HCT116 (cell line): ENCODE results near the gene CSH1. TPM values are rescaled to one million over a fixed set of nuclear protein-coding genes. Genes with fewer than 3 reads are reported as not detected.

Experiments used
- ATAC-seq: fragments of 200-7000 bp; cut with Tn5 transposase; 2 replicates; pipeline ENCODE4 v1.9.1; 2020; ENCODE audit warnings: mild to moderate bottlenecking, moderate library complexity
- BruUV-seq: library from RNA; stranded (reverse); fragments of 400-500 nt; replicated peaks from 2 replicates; lab custom pipeline; 2021; lab: Mats Ljungman, UMichigan
- CTCF ChIA-PET: fragments of 300-600 bp; sonication (Branson Sonifier 250); formaldehyde crosslinking; loops from one replicate; lab custom pipeline; 2021; ENCODE audit warnings: antibody characterized with exemption; lab: Charles Lee
- POLR2A ChIA-PET: fragments of 300-600, 350-600 bp; sonication (Branson Sonifier 250); formaldehyde crosslinking; loops from one replicate; lab custom pipeline; 2021; ENCODE audit warnings: antibody characterized with exemption; lab: Charles Lee
- RAD21 ChIA-PET, 2 experiments: fragments of 300-600 bp; sonication (Branson Sonifier 250); formaldehyde crosslinking; loops; one replicate each; lab custom pipeline; 2023; ENCODE audit warnings: low total read pairs in 2 of 2; ENCODE audit not compliant: uncharacterized antibody in 2 of 2, unreplicated experiment in 2 of 2, low non-redundant PET in 1 of 2; lab: Charles Lee
- DNase-seq: peaks from one replicate; pipeline ENCODE4 v3.0.0-alpha.2; 2010; ENCODE audit warnings: low read depth, low spot score
- H2AFZ ChIP-seq: fragments of 200-600 bp; shearing (Covaris generic), sonication (generic); 2 replicates; pipeline ENCODE4 v1.6.1; 2017; ENCODE audit warnings: low read depth, mixed run types, mixed read lengths, antibody characterized with exemption, low read length; ENCODE audit not compliant: poor library complexity, severe bottlenecking
- H3K27ac ChIP-seq: 2 replicates; pipeline ENCODE4 v1.5.1; 2012; ENCODE audit warnings: low read depth, low read length
- H3K27me3 ChIP-seq: fragments of 200-600 bp; sonication (generic); 2 replicates; pipeline ENCODE4 v1.6.1; 2016; ENCODE audit warnings: mixed run types, low read length, mixed read lengths; ENCODE audit not compliant: insufficient read depth
- H3K36me3 ChIP-seq, 2 experiments: fragments of 200-500 bp in 1 of 2; fragments of 200-600 bp in 1 of 2; sonication (Bioruptor generic) in 1 of 2; sonication (generic) in 1 of 2; 2 replicates each; pipeline versions ENCODE4 v1.5.1 to v1.6.1; 2014 to 2016; ENCODE audit warnings: low read length in 2 of 2, inconsistent platforms in 1 of 2, mixed read lengths in 1 of 2, mixed run types in 1 of 2; ENCODE audit not compliant: insufficient read depth in 2 of 2, control insufficient read depth in 1 of 2
- H3K4me1 ChIP-seq, 2 experiments: fragments of 200-600 bp in 1 of 2; sonication (generic) in 1 of 2; 2 replicates each; pipeline versions ENCODE4 v1.5.1 to v1.6.1; 2012 to 2017; ENCODE audit warnings: low read length in 2 of 2, inconsistent platforms in 1 of 2, mild to moderate bottlenecking in 1 of 2, mixed read lengths in 1 of 2, mixed run types in 1 of 2, moderate library complexity in 1 of 2; ENCODE audit not compliant: insufficient read depth in 2 of 2, control insufficient read depth in 1 of 2
- H3K4me2 ChIP-seq: fragments of 200-600 bp; sonication (generic); 2 replicates; pipeline ENCODE4 v1.6.1; 2017; ENCODE audit warnings: mixed run types, low read length, mixed read lengths
- H3K4me3 ChIP-seq, 2 experiments: fragments of 200-600 bp in 1 of 2; sonication (generic) in 1 of 2; replicated peaks in 1 of 2; 2 replicates each; pipeline ENCODE4 v1.5.1; 2011 to 2016; ENCODE audit warnings: low read length in 2 of 2, control low read depth in 1 of 2, low read depth in 1 of 2, mild to moderate bottlenecking in 1 of 2, mixed read lengths in 1 of 2, mixed run types in 1 of 2
- H3K79me2 ChIP-seq: fragments of 200-600 bp; sonication (generic); 2 replicates; pipeline ENCODE4 v1.6.1; 2017; ENCODE audit warnings: mild to moderate bottlenecking, mixed run types, low read length, moderate library complexity, mixed read lengths; ENCODE audit not compliant: insufficient read depth
- H3K9ac ChIP-seq: fragments of 200-600 bp; sonication (generic); 2 replicates; pipeline ENCODE4 v1.6.1; 2016; ENCODE audit warnings: low read length, mixed read lengths
- H3K9me2 ChIP-seq: fragments of 200-600 bp; sonication (generic), shearing (Covaris generic); 2 replicates; pipeline ENCODE4 v1.6.1; 2017; ENCODE audit warnings: mixed run types, mild to moderate bottlenecking, moderate library complexity; ENCODE audit not compliant: insufficient read depth
- H3K9me3 ChIP-seq, 2 experiments: fragments of 200-500 bp in 1 of 2; fragments of 200-600 bp in 1 of 2; sonication (Bioruptor generic) in 1 of 2; sonication (generic) in 1 of 2; 2 replicates each; pipeline ENCODE4 v1.6.1; 2014 to 2017; ENCODE audit warnings: low read length in 2 of 2, mixed read lengths in 2 of 2, inconsistent platforms in 1 of 2, low read depth in 1 of 2, mild to moderate bottlenecking in 1 of 2, mixed run types in 1 of 2, moderate library complexity in 1 of 2; ENCODE audit not compliant: control insufficient read depth in 1 of 2, insufficient read depth in 1 of 2
- H4K20me1 ChIP-seq: fragments of 200-600 bp; sonication (generic), shearing (Covaris generic); 2 replicates; pipeline ENCODE4 v1.6.1; 2017; ENCODE audit warnings: mixed run types, mild to moderate bottlenecking, moderate library complexity; ENCODE audit not compliant: insufficient read depth
- ATF3 ChIP-seq: IDR thresholded peaks from 2 replicates; pipeline ENCODE4 v1.6.1; 2012
- CBX3 ChIP-seq: IDR thresholded peaks from 2 replicates; pipeline ENCODE4 v1.6.1; 2012; ENCODE audit warnings: low read depth
- CTCF ChIP-seq, 3 experiments: fragments of 200-600 bp in 1 of 3; sonication (generic) in 1 of 3; IDR thresholded peaks in 2 of 3; conservative IDR thresholded peaks in 1 of 3; 2 replicates each; pipeline ENCODE4 v1.5.1; 2012 to 2017; ENCODE audit warnings: low read depth in 2 of 3, low read length in 2 of 3, antibody characterized with exemption in 1 of 3, borderline replicate concordance in 1 of 3, control low read depth in 1 of 3, mild to moderate bottlenecking in 1 of 3, mixed read lengths in 1 of 3, mixed run types in 1 of 3, moderate library complexity in 1 of 3; ENCODE audit not compliant: insufficient read depth in 1 of 3
- ELF1 ChIP-seq: IDR thresholded peaks from 2 replicates; pipeline ENCODE4 v1.6.1; 2012; ENCODE audit warnings: low read depth, borderline replicate concordance
- POLR2A ChIP-seq: IDR thresholded peaks from 2 replicates; pipeline ENCODE4 v1.7.0; 2011; ENCODE audit warnings: borderline replicate concordance; ENCODE audit not compliant: insufficient read depth, insufficient read length; ENCODE audit errors: extremely low read depth
- POLR2AphosphoS5 ChIP-seq: IDR thresholded peaks from 2 replicates; pipeline ENCODE4 v1.6.1; 2011; ENCODE audit warnings: mild to moderate bottlenecking, low read depth, low read length, moderate library complexity
- RAD21 ChIP-seq: IDR thresholded peaks from 2 replicates; pipeline ENCODE4 v1.6.1; 2012; ENCODE audit warnings: low read depth, mild to moderate bottlenecking
- REST ChIP-seq: IDR thresholded peaks from 2 replicates; pipeline ENCODE4 v1.6.1; 2012; ENCODE audit warnings: low read depth
- SIN3A ChIP-seq: IDR thresholded peaks from 2 replicates; pipeline ENCODE4 v1.6.1; 2012; ENCODE audit warnings: low read depth
- SRF ChIP-seq: IDR thresholded peaks from 2 replicates; pipeline ENCODE4 v1.6.1; 2012; ENCODE audit warnings: low read depth
- TCF7L2 ChIP-seq: IDR thresholded peaks from 2 replicates; pipeline ENCODE4 v1.7.0; 2011; ENCODE audit warnings: borderline replicate concordance, inconsistent platforms; ENCODE audit not compliant: insufficient read depth, insufficient read length; ENCODE audit errors: extremely low read depth
- ZBTB33 ChIP-seq: IDR thresholded peaks from 2 replicates; pipeline ENCODE4 v1.6.1; 2011; ENCODE audit warnings: mild to moderate bottlenecking, low read length, moderate library complexity; ENCODE audit not compliant: insufficient replicate concordance; ENCODE audit errors: extremely low read depth
- ZFX ChIP-seq: fragments of 450-650 bp; IDR thresholded peaks from 2 replicates; pipeline ENCODE4 v1.6.1; 2017
- intact Hi-C: fragments of 100-400 bp; cut with micrococcal nuclease; formaldehyde crosslinking; loops from 2 replicates; pipeline ENCODE4 v1.10.0; 2022
- total RNA-seq: library from RNA; stranded (reverse); gene quantifications from one replicate; pipeline ENCODE4 v1.2.1, GENCODE V29; 2021; ENCODE audit not compliant: unreplicated experiment

Gene CSH1
- total RNA-seq, 1 experiment from 2014 or later: not detected

- H3K79me2 ChIP-seq: no peaks in the 10 kb centered on the region
- intact Hi-C loops: no loop called here
- POLR2A ChIA-PET: no interaction called here
- no peak overlapping the region for H2AFZ ChIP-seq
- TF ChIP-seq POLR2A (no peak), TCF7L2 (no peak), ATF3 (no peak)
- no peaks in the 10 kb centered on the region for H4K20me1 ChIP-seq
- no peaks in the 10 kb centered on the region for H3K9me2 ChIP-seq
- BruUV-seq: no TSS peak
- CTCF ChIA-PET: no interaction called here
- H3K9ac ChIP-seq: no peak overlapping the region
- RAD21 ChIA-PET: no interaction called here
- no peak for ATAC-seq
- H3K4me1 ChIP-seq: peaks cover 0 to 4% of the 10 kb centered on the region in 2 experiments; a peak in 2 of 4 replicates
- no peak overlapping the region for H3K27ac ChIP-seq
- DNase-seq: no peak
- no peaks in the 10 kb centered on the region for H3K36me3 ChIP-seq
- no peak overlapping the region for H3K4me2 ChIP-seq
- H3K4me3 ChIP-seq: no peak overlapping the region
- no peaks in the 10 kb centered on the region for H3K27me3 ChIP-seq
- H3K9me3 ChIP-seq: no peaks in the 10 kb centered on the region
Observed at GRCh38 chr17:63926164-63926563, 29.8 kb upstream of the CSH1 start.

GRCh38 chr17:63925615-63926014 lies 29.2 kb upstream of the CSH1 start:
- H3K4me3 ChIP-seq: no peak overlapping the region
- no peaks in the 10 kb centered on the region for H4K20me1 ChIP-seq
- ChIA-PET RAD21 (no interaction called here), CTCF (interaction anchor here (1.1 to 1.2 kb wide), 2 partner anchors 21 to 208 kb away, joined by 3 read pairs; no protein-coding TSS in a partner anchor), POLR2A (no interaction called here)
- intact Hi-C loops: no loop called here
- BruUV-seq: no TSS peak
- no peaks in the 10 kb centered on the region for H3K4me1 ChIP-seq
- H3K27me3 ChIP-seq: no peaks in the 10 kb centered on the region
- no peak for DNase-seq
- ATAC-seq: no peak
- no peak overlapping the region for H3K9ac ChIP-seq
- no peak overlapping the region for H3K27ac ChIP-seq
- H3K79me2 ChIP-seq: no peaks in the 10 kb centered on the region
- H2AFZ ChIP-seq: no peak overlapping the region
- no peaks in the 10 kb centered on the region for H3K9me3 ChIP-seq
- no peaks in the 10 kb centered on the region for H3K9me2 ChIP-seq
- no peak overlapping the region for H3K4me2 ChIP-seq
- no peaks in the 10 kb centered on the region for H3K36me3 ChIP-seq
- no peak for TF ChIP-seq ELF1
- TF ChIP-seq POLR2AphosphoS5: no peak
- TF ChIP-seq SRF: no peak
- no peak for TF ChIP-seq RAD21
- no peak for TF ChIP-seq REST
- no peak for TF ChIP-seq ZBTB33
- TF ChIP-seq ZFX: no peak
- TF ChIP-seq CBX3: no peak
- TF ChIP-seq SIN3A: no peak
- no peak for TF ChIP-seq TCF7L2
- TF ChIP-seq CTCF (IDR thresholded peaks at IDR 0.05 in 2 of 3, conservative IDR thresholded peaks at IDR 0.05 in 1 of 3; ENCODE audit: borderline replicate concordance in 1 of 3, insufficient read depth in 1 of 3, low read depth in 2 of 3, low read length in 2 of 3): no peak
